ENCODE results near the gene ENHO.
"Not testable (repeated sequence)": the region's sequence is repeated elsewhere in the genome, so short reads cannot be mapped to it uniquely, and the experiment has no call there.

The ENHO gene

DNA sequence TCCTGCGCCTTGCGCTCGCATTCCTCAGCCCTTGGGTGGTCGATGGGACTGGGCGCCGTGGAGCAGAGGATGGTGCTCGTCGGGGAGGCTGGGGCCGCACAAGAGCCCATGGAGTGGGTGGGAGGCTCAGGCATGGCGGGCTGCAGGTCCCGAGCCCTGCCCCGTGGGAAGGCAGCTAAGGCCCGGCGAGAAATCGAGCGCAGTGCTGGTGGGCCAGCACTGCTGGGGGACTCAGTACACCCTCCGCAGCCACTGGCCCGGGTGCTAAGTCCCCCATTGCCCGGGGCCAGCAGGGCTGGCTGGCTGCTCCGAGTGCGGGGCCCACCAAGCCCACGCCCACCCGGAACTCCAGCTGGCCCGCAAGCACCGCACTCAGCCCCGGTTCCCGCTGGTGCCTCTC, 40.0 kb downstream of the ENHO start:
- H3K27me3 Mint-ChIP-seq, result peaks cover 21% of the 10 kb centered on the region

DNA sequence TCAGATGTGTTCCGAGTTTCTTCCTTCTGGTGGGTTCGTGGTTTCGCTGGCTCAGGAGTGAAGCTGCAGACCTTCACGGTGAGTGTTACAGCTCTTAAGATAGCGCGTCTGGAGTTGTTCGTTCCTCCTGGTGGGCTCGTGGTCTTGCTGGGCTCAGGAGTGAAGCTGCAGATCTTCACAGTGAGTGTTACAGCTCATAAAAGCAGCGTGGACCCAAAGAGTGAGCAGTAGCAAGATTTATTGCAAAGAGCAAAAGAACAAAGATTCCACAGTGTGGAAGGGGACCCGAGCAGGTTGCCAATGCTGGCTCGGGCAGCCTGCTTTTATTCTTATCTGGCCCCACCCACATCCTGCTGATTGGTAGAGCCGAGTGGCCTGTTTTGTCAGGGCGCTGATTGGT, 41.2 kb downstream of the ENHO start:
- DNase-seq, CTCF ChIA-PET, H3K36me3 Mint-ChIP-seq, H3K4me1 Mint-ChIP-seq, H3K4me3 Mint-ChIP-seq, H3K9me3 Mint-ChIP-seq, H3K27ac Mint-ChIP-seq: not testable (repeated sequence)
- H3K27me3 Mint-ChIP-seq, result peaks cover 17% of the 10 kb centered on the region

More for the DNA sequence above, 40.0 kb downstream of the ENHO start:
- H3K9me3 Mint-ChIP-seq, DNase-seq, H3K4me3 Mint-ChIP-seq, H3K27ac Mint-ChIP-seq, H3K36me3 Mint-ChIP-seq, H3K4me1 Mint-ChIP-seq, CTCF ChIA-PET: not testable (repeated sequence)

DNA sequence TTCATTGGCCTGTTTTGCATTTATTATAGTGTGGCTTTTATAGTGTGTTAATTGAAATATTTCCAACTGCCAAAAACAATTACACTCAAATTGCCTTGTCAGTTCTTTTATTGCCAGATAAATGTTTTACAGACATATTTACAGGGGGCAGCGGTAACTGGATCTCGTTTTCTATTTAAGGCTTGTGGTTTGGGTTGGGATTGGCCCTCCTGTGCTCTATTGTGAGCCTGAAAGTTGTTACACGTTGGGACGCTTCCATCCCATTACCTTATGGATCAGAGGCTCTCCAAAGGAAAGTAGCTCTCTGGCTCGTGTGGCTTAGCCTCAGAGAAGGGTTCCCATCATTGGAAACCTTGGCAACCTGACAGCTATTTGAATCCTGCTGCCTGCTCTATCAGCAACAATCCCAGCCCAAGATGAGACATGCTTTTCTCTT, 43.3 kb downstream of the ENHO start:
- no peak for DNase-seq
- CTCF ChIA-PET, result no interaction called here
- peaks cover 15% of the 10 kb centered on the region for H3K27me3 Mint-ChIP-seq
- H3K9me3 Mint-ChIP-seq, result no peaks in the 10 kb centered on the region
- H3K36me3 Mint-ChIP-seq, result no peaks in the 10 kb centered on the region
- H3K4me3 Mint-ChIP-seq, result no peak overlapping the region
- H3K4me1 Mint-ChIP-seq, result peaks cover 5% of the 10 kb centered on the region
- no peak overlapping the region for H3K27ac Mint-ChIP-seq

DNA sequence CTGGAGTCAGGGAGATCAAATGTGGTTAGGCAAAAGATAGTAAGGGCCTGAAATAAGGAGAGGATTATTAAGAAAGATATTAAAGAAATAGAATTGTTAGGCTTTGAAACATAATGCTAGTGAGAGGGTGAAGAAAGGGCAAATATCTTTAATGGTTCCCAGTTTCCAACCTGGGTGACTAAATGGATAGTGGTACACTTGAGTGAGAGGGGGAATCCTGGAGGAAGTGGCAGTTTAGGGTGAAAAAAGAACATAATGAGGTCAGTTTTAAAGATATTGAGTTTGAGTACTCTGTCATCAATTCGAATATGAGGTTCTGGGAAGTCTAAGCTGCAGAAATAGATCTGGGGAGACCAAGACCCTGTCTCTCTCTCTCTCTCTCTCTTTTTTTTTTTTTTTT, 45.2 kb downstream of the ENHO start:
- Mint-ChIP-seq H3K4me3 (no peak overlapping the region), H3K27me3 (peaks cover 15% of the 10 kb centered on the region), H3K36me3 (no peaks in the 10 kb centered on the region), H3K27ac (no peak overlapping the region), H3K4me1 (peaks cover 5% of the 10 kb centered on the region), H3K9me3 (no peaks in the 10 kb centered on the region)
- DNase-seq, result no peak
- CTCF ChIA-PET, result interaction anchor here (1.4 kb wide), 1 partner anchor 74 kb away, joined by 3 read pairs; no protein-coding TSS in a partner anchor

GRCh38 chr9:34475097-34475496, 47.7 kb downstream of the ENHO start:
- CTCF ChIA-PET, result interaction anchor here (0.6 to 1.6 kb wide), 2 partner anchors 21 to 71 kb away, joined by 4 to 7 read pairs; no protein-coding TSS in a partner anchor
- Mint-ChIP-seq H3K4me3 (no peak overlapping the region), H3K36me3 (no peaks in the 10 kb centered on the region), H3K4me1 (peaks cover 5% of the 10 kb centered on the region), H3K27ac (no peak overlapping the region), H3K9me3 (no peaks in the 10 kb centered on the region), H3K27me3 (peaks cover 22% of the 10 kb centered on the region)
- no peak for DNase-seq

All from activated naive CD4-positive, alpha-beta T cell treated with anti-CD3 and anti-CD28 coated beads, Interleukin-2, amount 10 ng/mL, durations not matched to agents 7 days and 5 days (primary cell).